Sciatic nerve (tissue), 2 donors: ENCODE data around the gene PRSS50. TPM values are rescaled to one million over a fixed set of nuclear protein-coding genes. Genes with fewer than 3 reads are reported as not detected.

Experiments
- ATAC-seq: fragments of 200-7000 bp; cut with Tn5 transposase; one replicate; pipeline ENCODE4 v1.9.1; 2020; ENCODE audit warnings: mild to moderate bottlenecking, moderate library complexity
- DNase-seq: peaks from one replicate; pipeline ENCODE4 v3.0.0-alpha.2; 2020; ENCODE audit warnings: low spot score
- intact Hi-C: fragments of 100-400 bp; cut with DNase I; formaldehyde crosslinking; loops from one replicate; pipeline ENCODE4 v1.14.2; 2022
- total RNA-seq: library from RNA; stranded (reverse); fragmentation: NEBNext Ultra II Directional; extraction: Animal tissue kit (Norgen Biotek cat#: 25700); gene quantifications from one replicate; pipeline ENCODE4 v1.2.1, GENCODE V29; 2021
- donor health status: DM: no; HTN: no; CAD: no.
- donor health status: DM: no; HTN: no; CAD: no.

PRSS50 gene
- total RNA-seq, 1 donor from 2014 or later = 0.13 TPM

GRCh38 chr3:46676601-46677410, 40.9 kb downstream of the PRSS50 start:
- DNase-seq (no peak), ATAC-seq (no peak)
- intact Hi-C loops = no loop called here

GRCh38 chr3:46675843-46676567, 41.7 kb downstream of the PRSS50 start:
- intact Hi-C loops = no loop called here
- no peak for DNase-seq
- peak; percentile 40 for ATAC-seq

DNA sequence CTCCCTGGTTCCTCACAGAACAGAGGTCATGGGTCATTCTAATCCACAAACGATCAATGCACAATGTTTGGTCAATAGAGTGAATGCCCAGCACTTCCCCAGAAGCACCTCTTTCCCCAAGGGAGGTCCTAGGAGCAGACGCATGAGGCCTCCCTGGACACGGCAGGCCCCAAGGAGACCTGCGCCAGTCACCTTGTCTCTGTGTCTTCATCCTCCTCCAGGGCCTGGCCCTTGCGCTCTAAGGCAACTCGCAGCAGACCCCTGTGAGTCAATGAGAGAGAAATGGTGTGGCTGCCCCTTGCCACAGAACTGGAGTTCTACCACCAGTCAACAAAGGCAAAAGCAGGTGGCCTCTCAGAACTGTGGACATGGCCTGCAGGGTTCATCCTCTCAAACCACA, 42.2 kb downstream of the PRSS50 start:
- DNase-seq (no peak), ATAC-seq (no peak)
- intact Hi-C loops = no loop called here

DNA sequence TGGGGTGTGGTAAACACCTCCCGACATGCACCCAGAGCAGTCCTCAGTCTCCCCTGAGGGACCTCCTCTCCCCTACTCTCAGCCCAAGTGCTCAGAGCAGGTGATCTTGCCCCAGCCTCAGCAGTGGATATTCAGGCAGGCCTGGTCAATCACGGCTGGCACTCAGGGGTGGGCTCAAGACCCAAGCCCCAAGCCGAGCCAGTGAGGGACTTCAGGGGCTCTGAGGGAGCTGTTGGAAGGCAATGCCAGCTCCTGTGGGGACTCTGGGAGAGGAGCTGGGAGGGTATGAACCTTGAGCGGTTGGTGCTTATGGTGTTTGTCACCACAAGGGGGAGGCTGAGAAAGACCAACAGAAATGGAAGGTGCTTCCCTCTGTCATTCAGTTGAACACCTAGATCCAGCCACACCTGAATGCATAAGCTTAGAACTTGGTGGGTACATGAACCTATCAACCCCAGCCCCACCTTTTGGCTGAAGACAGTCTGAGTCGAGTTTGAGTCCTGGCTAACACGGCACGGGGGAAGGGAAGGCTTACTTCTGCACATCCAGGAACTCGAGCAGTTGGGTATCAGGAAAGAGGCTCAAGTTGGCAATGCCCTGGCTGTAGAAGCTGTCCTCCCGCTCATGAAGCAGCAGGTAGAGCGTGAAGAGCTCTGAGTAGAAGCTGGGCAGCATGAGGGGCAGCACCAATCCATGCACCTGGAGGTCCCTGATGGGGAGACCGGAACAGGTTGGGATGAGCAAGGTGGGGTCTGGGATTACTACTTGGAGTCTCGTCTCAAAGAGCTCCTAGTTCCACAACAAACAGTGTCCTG, 43.4 kb downstream of the PRSS50 start:
- DNase-seq (peak; percentile 40), ATAC-seq (no peak)
- intact Hi-C loops = no loop called here

DNA sequence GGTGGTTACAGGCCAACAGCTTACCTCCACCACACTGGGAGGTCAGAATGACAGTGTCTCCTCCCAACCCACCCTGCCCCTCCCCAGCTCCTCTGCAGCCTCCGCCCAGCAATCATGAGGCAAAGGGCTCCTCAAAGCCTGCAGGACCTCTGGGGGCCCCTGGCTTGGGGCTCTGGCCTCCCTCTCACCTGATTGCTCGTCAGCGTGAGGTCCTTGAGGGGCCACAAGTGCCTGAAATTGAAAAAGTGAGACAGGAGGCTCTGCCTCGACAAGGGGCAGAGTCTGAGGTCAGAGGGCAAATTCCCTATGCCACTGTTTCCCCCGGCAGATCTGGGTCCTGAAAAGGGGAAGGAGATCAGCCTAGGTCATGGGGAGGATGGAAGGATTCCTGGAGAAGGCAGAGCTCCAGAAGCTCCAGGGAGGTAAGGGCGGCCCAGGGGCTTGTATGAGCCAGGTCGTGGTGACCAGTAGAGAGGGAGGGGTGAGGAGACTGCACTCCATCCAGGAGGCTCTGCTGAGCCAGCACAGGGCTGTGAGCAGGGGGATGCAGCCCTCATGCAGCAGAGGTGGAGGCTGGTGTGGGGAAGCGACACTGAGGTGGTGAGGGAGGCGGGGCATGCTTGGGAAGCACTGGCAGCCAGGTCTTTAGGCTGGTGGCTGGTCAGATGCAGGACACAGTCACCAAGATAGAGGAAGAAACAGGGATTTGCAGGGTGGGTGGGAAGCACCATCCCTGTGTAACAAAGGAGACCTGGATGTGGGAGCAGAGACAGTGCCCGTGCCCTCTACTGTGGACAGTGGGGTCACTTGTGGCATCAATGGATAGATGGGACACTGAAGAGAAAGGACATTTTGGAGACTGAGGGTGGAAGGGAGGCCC, 44.3 kb downstream of the PRSS50 start:
- DNase-seq (peak; percentile 44), ATAC-seq (no peak)
- intact Hi-C loops = no loop called here

DNA sequence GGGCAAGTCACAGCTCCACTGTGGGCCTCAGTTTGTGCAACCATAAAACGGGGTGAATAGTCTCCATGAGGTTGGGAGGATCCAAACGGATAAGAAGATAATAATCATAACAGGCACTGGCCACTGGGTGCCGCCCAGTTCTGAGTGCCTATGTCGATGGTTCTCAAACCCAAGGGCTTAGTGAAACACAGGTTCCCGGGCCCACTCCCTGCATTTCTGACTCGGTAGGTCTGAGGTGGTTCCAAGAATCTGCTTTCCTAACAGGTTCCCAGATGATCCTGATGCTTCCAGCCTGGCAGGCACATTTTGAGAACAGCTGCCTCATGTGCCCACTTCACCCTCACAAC, 45.3 kb downstream of the PRSS50 start:
- DNase-seq = no peak

DNA sequence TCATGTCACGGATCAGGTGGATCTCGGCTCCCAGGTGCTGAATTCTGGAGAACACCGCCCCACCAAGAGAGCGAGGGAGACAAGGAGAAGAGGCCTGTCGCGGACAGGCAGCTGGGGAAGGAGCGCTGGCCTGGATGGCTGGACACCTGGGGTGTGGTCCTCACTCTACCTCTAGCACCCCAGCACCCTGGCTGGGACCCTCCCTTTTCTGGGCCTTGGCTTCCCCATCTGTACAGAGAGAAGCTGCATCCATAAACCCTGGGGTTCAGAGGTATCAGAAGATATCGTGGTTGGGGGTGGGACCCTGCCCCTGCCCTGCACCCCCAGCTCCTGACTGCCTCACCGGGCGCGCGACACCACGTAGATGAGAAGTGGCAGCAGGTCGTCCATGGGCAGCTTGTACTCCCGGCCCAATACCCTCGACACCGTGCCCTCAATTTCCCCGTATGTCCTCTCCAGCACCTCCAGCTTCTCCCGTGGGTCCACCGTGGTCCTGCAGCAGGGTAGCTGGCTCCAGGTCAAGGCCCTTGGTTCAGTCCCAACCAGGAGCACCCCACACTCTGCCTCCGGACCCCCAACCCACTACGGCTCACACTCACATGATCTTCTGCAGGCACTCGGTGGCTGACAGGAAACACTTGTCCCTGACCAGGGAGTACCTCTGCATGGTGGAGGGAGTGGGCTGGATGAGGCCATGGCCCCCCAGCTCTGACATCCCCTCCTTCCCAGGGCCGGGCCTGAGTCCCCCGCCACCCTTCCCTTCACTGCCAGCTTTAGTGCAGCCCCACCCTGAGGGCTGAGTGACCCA, 45.9 kb downstream of the PRSS50 start:
- intact Hi-C loops = no loop called here
- ATAC-seq (no peak), DNase-seq (peak; percentile 38)

More for the DNA sequence above, 45.3 kb downstream of the PRSS50 start:
- ATAC-seq = no peak
- intact Hi-C loops = no loop called here

GRCh38 chr3:46670891-46671427, 46.7 kb downstream of the PRSS50 start:
- intact Hi-C loops = no loop called here
- peak; percentile 42 for DNase-seq
- ATAC-seq = no peak

GRCh38 chr3:46670000-46670890, 47.4 kb downstream of the PRSS50 start:
- intact Hi-C loops = no loop called here
- DNase-seq = peak; percentile 43
- ATAC-seq = no peak

DNA sequence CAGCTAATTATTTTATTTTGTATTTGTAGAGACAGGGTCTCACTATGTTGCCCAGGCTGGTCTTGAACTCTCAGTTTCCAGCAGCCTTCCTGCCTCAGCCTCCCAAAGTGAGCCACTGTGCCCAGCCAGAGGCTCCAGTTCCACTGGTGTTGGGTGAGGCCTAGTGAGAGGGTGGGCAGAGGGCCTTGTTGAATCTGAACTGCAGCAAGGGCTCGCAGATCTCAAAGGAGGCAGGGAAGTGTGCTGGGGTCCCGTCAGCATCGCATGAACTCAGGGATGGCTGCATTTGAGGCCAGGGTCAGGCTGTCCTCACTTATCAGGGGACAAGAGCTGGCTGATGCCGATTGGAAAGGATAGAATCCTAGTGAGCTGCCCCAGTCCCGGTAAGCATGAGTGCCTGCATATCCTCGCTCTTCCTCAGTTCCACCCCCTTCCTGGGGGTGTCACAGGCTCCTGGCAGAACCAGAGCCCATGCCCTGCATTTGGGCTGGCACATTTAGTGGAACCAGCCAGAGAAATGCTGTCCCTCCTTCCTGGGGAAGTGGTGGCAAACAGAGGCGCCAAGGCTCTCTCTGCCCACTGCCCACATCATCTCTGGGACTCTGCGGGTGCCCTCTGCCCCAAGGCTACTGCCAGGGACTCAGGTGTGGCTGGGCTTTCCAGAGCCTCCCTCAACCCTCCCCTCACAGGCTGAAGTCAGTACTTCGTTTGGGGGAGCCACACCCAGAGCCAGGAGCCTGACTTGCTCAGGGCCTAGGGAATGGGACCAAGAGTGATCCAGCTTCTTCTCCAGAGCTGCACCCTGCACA, 48.3 kb downstream of the PRSS50 start:
- peak; percentile 38 for DNase-seq
- intact Hi-C loops = no loop called here
- no peak for ATAC-seq

DNA sequence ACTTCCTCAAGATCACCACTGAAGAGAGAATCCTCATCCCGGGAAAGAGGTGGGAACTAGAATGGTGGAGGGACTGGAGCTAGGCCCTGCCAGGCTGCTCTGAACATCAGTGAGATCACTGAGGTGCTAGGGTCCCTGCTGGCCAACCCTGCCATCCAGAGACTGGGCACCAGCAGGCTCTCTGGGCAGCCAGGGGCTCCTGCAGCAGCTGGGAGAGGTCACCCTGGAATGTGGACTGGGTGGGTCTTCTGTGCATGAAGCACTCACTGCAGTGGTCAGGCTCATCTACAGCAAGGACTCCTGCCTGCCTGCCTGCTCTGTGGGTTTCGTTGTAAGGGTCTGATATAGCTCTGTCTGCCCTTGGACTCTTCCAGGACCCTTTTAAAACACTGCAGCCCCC, 49.1 kb downstream of the PRSS50 start:
- no peak for ATAC-seq
- intact Hi-C loops = no loop called here
- no peak for DNase-seq

DNA sequence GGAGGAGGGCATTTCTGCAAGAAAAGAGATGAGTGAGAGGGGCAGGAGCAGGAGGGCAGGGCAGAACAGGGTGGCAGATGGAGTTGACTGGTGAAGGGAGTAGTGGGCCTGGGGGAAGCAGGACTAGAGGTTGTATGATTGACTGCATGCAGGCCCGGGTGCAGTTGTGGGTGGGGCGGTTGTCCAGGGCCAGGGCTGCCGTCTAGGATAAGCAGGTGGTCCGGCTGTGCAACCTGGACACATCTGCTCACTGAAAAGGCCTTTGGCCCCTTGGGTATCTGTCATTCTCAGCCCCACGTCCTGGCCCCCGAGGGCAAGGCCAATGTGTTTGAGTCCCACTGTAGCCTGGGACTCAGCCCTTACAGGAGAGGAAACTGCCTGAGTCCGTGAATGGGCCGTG, 49.6 kb downstream of the PRSS50 start:
- DNase-seq (peak; percentile 51), ATAC-seq (no peak)
- intact Hi-C loops = no loop called here

GRCh38 chr3:46667657-46668056, 50.0 kb downstream of the PRSS50 start:
- DNase-seq (peak; percentile 54), ATAC-seq (no peak)
- intact Hi-C loops = no loop called here

GRCh38 chr3:46667061-46667621, 50.5 kb downstream of the PRSS50 start:
- intact Hi-C loops = no loop called here
- ATAC-seq (no peak), DNase-seq (peak; percentile 49)

- intact Hi-C loops = no loop called here
- no peak for ATAC-seq
- DNase-seq = peak; percentile 42
These were observed 51.2 kb downstream of the PRSS50 start for GRCh38 chr3:46666453-46666845.
